IMR-90 (cell line): ENCODE data around the gene HSPB1.

Source experiments
- MAZ ChIP-seq: IDR thresholded peaks from 2 replicates; pipeline ENCODE4 v1.6.1; 2012; ENCODE audit warnings: low read depth, mild to moderate bottlenecking, low read length, improper control_type of control experiment, moderate library complexity, borderline replicate concordance
- MXI1 ChIP-seq: IDR thresholded peaks from 2 replicates; pipeline ENCODE4 v1.6.1; 2012; ENCODE audit warnings: low read depth, mild to moderate bottlenecking, low read length, moderate library complexity, borderline replicate concordance
- POLR2A ChIP-seq: IDR thresholded peaks from 2 replicates; pipeline ENCODE4 v1.6.1; 2012; ENCODE audit warnings: mild to moderate bottlenecking, low read depth, low read length
- RAD21 ChIP-seq: IDR thresholded peaks from 2 replicates; pipeline ENCODE4 v1.6.1; 2012; ENCODE audit warnings: low read length, improper control_type of control experiment
- RCOR1 ChIP-seq: IDR thresholded peaks from 2 replicates; pipeline ENCODE4 v1.6.1; 2012; ENCODE audit warnings: mild to moderate bottlenecking, low read length, improper control_type of control experiment; ENCODE audit not compliant: insufficient replicate concordance
- RFX5 ChIP-seq: IDR thresholded peaks from 2 replicates; pipeline ENCODE4 v1.8.0; 2012; ENCODE audit warnings: low read depth, mild to moderate bottlenecking, low read length, moderate library complexity
- TF ChIP-seq, protein P1 (sequence below): conservative IDR thresholded peaks from 2 replicates; pipeline ENCODE4 v1.5.1; 2012; ENCODE audit warnings: mild to moderate bottlenecking, low read depth, low read length, improper control_type of control experiment
- TF ChIP-seq, protein P2 (sequence below): fragments of 150-350 bp; IDR thresholded peaks from 2 replicates; pipeline ENCODE4 v1.6.1; 2016; ENCODE audit warnings: low read depth, mild to moderate bottlenecking, low read length, moderate library complexity, borderline replicate concordance
- TF ChIP-seq, protein P3 (sequence below): fragments of 150-350 bp; IDR thresholded peaks from 2 replicates; pipeline ENCODE4 v1.6.1; 2017; ENCODE audit warnings: mild to moderate bottlenecking, antibody characterized with exemption, low read length, low read depth

DNA sequence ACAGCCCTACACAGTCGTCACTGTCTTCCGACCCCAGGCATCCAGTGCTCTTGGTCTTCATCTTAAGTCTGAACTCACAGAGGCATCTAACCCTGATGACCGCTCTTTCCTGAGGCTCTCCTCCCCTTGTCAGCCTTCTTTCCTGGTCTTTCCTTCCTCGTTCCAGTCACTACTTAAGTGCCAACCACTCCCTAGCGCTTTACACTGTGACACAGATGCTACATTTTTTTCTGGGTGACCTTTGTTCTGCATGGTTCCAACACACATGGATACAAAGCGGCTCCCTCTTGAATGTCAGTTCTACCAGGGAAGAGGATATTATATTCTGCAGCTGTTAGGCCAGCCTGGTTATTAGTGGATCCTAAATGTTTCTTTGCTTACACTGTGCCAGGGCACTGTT is 43.6 kb downstream of the HSPB1 start:
- TF ChIP-seq MXI1, result no peak
- TF ChIP-seq, protein P1, sequence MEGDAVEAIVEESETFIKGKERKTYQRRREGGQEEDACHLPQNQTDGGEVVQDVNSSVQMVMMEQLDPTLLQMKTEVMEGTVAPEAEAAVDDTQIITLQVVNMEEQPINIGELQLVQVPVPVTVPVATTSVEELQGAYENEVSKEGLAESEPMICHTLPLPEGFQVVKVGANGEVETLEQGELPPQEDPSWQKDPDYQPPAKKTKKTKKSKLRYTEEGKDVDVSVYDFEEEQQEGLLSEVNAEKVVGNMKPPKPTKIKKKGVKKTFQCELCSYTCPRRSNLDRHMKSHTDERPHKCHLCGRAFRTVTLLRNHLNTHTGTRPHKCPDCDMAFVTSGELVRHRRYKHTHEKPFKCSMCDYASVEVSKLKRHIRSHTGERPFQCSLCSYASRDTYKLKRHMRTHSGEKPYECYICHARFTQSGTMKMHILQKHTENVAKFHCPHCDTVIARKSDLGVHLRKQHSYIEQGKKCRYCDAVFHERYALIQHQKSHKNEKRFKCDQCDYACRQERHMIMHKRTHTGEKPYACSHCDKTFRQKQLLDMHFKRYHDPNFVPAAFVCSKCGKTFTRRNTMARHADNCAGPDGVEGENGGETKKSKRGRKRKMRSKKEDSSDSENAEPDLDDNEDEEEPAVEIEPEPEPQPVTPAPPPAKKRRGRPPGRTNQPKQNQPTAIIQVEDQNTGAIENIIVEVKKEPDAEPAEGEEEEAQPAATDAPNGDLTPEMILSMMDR, result no peak
- no peak for TF ChIP-seq POLR2A
- TF ChIP-seq RFX5, result no peak
- no peak for TF ChIP-seq RCOR1
- TF ChIP-seq, protein P2, sequence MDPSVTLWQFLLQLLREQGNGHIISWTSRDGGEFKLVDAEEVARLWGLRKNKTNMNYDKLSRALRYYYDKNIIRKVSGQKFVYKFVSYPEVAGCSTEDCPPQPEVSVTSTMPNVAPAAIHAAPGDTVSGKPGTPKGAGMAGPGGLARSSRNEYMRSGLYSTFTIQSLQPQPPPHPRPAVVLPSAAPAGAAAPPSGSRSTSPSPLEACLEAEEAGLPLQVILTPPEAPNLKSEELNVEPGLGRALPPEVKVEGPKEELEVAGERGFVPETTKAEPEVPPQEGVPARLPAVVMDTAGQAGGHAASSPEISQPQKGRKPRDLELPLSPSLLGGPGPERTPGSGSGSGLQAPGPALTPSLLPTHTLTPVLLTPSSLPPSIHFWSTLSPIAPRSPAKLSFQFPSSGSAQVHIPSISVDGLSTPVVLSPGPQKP, result no peak
- no peak for TF ChIP-seq RAD21
- TF ChIP-seq MAZ, result no peak
- TF ChIP-seq, protein P3, sequence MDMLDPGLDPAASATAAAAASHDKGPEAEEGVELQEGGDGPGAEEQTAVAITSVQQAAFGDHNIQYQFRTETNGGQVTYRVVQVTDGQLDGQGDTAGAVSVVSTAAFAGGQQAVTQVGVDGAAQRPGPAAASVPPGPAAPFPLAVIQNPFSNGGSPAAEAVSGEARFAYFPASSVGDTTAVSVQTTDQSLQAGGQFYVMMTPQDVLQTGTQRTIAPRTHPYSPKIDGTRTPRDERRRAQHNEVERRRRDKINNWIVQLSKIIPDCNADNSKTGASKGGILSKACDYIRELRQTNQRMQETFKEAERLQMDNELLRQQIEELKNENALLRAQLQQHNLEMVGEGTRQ, result no peak
